ENCODE data around the gene EXOG.

EXOG gene

GRCh38 chr3:38515367-38515766, 19.2 kb downstream of the EXOG start:
- DNase-seq: no peak

DNA sequence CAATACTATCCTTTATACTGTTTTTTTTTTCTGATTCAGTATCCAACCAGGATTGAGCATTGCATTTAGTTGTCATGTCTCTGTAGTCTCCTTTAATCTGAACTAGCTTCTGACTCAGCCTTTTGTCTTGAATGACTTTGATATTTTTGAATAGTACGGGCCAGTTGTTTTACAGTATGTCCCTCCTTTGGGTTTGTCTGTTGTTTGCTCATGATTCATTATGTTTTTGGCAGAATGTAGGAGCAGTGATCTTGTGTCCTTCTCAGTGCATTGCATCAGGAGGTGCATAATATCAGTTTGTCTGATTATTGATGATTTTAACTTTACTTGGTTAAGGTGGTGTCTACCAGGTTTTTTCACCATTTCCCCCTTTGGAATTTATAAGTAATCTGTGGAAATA, 20.5 kb downstream of the EXOG start:
- DNase-seq: no peak

- DNase-seq: no peak
These were observed 22.9 kb downstream of the EXOG start for GRCh38 chr3:38519000-38519399.

DNA sequence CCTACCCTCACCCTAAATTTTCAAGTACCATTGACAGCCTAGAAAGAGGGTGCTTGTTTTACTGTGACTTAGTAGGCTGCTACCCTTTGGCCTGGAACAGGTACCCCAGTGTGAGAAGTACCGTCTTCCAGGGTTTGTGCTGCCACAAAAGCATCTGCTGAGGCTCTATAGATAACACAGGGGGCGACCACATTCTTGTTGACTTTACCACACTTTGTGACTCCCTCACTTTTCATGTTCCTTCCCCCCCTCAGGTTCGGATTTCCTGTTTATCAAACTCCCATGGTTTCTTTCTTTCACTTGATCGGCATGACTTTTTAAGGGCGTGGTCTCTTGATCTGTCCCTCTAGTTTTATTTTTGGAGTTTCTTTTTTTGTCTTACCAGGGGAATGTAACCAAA, 23.5 kb downstream of the EXOG start:
- no peak for DNase-seq

DNA sequence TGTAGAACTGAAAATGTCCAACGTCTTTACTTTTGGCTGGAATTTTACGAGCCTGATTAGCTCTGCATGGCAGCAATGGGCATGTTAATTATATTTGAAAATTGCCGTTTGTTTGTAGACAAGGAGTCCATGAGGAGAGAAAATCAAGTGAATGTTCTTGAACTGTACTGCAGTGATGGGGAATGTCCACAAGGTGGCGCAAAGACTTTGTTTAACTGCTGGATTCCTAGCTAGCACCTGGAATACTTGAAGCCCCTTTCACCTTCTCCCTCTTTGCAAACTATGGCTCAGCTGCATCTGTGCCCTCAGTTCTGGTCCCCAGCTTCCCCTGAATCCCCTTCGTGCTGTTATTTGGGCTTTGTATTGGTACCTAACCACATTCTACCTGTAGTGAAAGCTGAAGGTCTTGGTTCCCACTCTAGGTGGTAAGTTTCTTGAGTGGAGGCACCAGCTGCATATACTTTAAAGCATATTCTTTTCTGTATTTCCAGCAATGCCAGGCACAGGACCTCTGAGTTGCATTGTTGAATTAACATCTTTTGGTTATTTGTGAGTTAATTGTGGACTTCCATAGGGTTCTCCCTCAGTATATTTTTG, 25.3 kb downstream of the EXOG start:
- DNase-seq: peak; percentile 15

- DNase-seq: no peak
These were observed 25.9 kb downstream of the EXOG start for GRCh38 chr3:38522002-38522401.

- DNase-seq: no peak
These were observed 28.1 kb downstream of the EXOG start for GRCh38 chr3:38524141-38524739.

- no peak for DNase-seq
These were observed 30.7 kb downstream of the EXOG start for GRCh38 chr3:38526792-38527191.

GRCh38 chr3:38528457-38528856, 32.3 kb downstream of the EXOG start:
- no peak for DNase-seq

- DNase-seq: no peak
These were observed 36.4 kb downstream of the EXOG start for GRCh38 chr3:38532529-38532928.

DNA sequence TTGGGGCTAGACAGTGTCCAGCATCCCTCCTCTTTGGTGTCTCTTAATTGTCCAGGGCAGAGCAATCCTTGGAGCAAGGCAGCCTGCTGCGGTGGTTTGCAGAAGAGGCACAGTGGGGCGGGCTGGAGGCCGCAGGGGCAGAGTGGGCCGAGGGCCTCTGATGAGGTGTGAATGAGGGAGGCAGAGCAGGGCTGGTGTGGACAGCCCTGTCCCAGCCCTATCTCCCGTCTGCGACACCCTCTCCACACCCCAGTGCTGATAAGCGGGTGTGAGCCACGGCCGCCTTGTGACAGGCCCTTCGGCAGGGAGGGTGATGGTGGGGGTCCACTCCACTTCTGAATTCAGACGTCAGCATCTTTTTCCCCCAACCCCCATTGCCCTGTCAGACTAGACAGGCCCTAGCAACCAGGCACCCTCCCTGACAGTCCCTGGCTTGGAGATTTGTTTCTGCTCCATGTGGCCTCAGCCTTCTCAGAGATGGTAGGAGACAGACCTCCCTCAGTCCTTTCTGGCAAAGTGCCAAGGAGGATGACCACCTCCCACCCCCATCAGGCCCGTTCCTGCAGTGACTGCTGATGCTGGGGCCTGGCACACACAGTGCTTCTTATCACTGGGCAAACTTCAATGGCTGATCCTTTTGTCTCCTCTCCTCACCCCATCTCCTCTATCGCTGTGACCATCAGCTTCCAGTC, 37.3 kb downstream of the EXOG start:
- no peak for DNase-seq

DNA sequence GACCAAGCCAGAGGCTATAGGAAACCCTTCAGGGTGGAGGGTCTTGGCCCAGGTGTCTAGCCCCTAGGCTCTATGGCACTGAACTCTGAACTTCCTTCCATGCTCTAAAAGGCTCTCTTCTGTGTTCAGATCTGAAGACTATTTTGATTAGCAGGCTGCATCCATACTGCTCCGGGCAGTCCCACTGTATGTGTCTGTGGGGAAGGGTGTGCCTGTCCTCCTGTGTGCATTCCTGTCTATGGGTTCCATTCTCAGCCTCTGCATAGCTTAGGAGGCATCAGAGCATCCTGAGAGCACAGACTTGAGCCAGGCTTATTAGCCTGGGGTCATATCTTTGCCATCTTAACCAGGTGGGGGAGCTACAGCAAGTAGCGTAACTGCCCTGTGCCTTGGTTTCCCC, 38.0 kb downstream of the EXOG start:
- no peak for DNase-seq

- no peak for DNase-seq
These were observed 38.5 kb downstream of the EXOG start for GRCh38 chr3:38534604-38535003.

GRCh38 chr3:38536671-38537070, 40.5 kb downstream of the EXOG start:
- DNase-seq: no peak

DNA sequence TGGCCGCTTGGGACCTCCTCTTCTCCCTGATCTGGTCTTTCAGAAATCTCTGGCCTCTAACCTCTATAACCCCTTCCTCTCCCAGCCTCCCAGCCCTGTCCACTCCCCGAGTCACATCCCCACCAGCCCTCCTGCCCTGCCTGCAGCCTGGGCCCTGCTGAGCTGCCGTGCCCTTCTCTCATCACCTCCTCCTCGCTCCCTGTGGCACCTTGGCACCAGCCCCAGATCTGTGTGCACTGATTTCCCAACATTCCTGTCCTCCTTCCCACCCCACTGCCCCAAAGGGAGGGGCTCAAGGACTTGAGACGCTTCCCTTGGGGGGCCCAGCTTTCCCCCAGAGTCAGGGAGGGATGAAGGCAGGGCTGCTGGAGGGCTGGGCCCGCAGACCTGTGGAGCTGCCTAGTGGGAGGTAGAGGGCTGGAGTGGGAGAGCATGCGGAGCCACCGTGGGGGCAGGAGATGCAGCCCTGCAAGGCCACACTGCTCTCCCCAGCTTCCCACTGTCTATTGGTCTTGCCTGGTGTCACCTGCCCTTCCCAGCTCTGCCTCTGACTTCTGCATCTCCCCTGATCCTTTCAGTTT, 42.7 kb downstream of the EXOG start:
- no peak for DNase-seq

DNA sequence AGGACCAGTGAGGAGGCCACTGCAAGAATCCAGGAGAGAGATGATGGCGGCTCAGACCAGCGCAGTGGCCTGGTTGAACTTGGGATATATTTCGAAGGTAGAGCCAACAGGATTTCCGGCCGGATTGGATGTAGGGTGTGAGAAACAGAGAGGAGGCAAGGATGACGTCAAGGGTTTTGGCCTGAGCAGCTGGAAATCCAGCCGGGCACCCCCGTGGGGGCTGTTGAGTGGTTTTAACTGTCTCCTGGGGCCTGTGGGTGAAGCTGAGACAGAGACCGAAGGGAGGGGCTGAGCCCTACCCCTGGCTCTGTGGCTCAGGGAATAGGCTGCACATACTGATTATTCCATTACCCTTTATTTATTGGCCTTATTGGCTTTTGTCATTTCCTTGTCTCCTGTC, 45.7 kb downstream of the EXOG start:
- DNase-seq: no peak

- DNase-seq: no peak
These were observed 46.5 kb downstream of the EXOG start for GRCh38 chr3:38542401-38543298.

- DNase-seq: no peak
These were observed 47.4 kb downstream of the EXOG start for GRCh38 chr3:38543586-38543985.

GRCh38 chr3:38544926-38545325, 48.8 kb downstream of the EXOG start:
- DNase-seq: no peak

DNA sequence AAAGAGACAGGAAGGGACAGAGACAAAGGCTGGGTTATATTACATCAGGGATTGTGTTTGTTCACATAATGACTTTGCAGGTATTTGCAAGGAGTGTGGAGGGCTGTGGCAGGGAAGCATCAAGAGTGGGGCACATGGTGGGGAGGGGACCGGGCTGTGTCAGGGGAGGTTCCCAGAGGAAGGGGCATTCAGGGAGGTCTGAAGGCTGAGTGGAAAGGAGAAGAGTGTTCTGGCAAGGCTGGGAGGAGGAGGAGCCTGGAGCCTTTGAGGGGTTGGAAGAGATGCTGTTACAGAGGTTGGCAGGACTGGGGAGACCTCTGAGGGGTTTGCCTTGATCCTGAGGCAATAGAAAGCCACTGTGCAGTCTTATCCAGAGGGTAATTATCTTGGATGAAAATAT, 49.4 kb downstream of the EXOG start:
- DNase-seq: no peak

GRCh38 chr3:38545983-38546382, 49.8 kb downstream of the EXOG start:
- no peak for DNase-seq

DNA sequence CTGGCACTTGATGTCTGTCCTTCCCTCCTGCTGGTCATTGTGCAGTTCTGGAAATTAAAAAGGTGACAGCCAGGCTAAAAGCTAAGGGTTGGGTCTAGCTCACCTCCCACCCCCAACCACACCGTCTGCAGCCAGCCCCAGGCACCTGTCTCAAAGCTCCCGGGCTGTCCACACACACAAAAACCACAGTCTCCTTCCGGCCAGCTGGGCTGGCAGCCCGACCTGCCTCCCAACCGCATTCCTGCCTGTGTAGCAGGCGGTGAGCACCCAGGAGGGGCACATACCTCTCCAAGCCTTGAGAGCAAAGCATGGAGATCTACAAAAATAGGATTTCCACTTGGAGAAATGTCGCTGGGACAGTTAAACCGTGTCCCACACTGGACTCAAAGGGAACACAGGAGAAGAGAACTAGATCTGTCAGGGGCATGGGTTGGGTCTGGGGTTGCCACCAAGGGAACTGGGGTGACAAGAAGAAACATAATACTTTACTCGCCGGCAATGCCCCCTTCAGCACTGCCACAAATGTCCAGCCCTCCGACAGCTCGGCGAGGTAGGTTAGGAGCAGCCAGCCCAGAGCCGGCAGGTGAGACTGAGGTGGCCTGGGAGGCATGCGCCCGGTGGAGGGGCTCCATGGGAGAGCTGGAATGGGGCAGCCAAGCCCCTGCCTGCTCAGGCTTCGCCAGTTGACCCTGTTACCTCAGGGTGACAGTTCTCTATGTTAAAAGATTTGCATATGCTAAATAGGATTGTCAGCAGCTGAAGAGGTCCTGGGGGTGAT, 52.2 kb downstream of the EXOG start:
- no peak for DNase-seq

Data from KG1 (cell line).